GM12865 (cell line): ENCODE data around the gene SOX30.

ENCODE experiments used
- DNase-seq: peaks from one replicate; pipeline ENCODE4 v3.0.0; 2010; ENCODE audit warnings: low read depth
- H3K4me3 ChIP-seq: 2 replicates; pipeline ENCODE4 v1.5.1; 2011; ENCODE audit warnings: mild to moderate bottlenecking, low read depth, low read length, control low read depth
- TF ChIP-seq, protein P1 (sequence below): IDR thresholded peaks from 2 replicates; pipeline ENCODE4 v1.5.1; 2011; ENCODE audit warnings: low read length, control low read depth, low read depth, inconsistent platforms; ENCODE audit not compliant: insufficient read depth; ENCODE audit errors: missing control alignments

The SOX30 gene

DNA sequence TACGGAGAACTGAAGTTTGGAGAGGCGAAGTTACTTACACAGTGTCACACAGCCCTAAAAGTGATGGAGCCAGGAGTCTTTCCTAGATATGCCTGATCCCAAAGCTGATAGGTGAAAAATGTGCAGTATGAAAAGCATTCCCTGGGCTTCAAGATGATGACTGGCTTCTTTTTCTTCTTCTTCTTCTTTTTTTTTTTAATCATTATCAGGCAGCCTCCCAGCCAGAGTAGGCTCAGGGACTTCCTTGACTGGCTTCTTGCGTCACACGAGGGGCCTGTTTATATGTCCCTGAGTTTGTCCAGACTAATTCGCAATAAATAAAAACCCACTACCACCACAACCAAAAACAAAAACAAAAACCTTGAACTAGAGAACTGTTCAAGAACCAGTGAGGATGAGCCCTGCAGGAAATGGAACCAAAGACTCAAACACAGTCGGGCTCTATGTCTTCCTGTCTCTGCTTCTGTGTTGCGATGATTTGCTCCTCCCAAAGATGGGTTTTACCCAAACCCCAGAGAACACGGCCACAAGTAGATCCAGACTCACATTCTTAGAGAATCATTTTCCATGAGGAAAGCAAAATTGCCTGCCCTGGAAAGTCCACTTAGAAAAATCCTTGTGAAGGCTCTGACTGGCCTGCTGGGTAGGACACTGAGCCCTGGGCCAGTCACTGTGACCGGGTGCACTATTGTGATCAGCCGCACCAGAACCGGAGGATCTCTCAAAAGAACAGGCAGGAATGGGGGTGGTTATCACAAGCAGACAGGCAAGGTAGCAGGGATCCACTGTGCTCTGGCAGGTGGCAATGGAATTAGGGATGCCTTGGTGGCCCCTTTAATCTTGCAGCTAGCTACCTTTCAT, 38.6 kb downstream of the SOX30 start:
- TF ChIP-seq, protein P1, sequence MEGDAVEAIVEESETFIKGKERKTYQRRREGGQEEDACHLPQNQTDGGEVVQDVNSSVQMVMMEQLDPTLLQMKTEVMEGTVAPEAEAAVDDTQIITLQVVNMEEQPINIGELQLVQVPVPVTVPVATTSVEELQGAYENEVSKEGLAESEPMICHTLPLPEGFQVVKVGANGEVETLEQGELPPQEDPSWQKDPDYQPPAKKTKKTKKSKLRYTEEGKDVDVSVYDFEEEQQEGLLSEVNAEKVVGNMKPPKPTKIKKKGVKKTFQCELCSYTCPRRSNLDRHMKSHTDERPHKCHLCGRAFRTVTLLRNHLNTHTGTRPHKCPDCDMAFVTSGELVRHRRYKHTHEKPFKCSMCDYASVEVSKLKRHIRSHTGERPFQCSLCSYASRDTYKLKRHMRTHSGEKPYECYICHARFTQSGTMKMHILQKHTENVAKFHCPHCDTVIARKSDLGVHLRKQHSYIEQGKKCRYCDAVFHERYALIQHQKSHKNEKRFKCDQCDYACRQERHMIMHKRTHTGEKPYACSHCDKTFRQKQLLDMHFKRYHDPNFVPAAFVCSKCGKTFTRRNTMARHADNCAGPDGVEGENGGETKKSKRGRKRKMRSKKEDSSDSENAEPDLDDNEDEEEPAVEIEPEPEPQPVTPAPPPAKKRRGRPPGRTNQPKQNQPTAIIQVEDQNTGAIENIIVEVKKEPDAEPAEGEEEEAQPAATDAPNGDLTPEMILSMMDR = no peak
- DNase-seq = no peak

DNA sequence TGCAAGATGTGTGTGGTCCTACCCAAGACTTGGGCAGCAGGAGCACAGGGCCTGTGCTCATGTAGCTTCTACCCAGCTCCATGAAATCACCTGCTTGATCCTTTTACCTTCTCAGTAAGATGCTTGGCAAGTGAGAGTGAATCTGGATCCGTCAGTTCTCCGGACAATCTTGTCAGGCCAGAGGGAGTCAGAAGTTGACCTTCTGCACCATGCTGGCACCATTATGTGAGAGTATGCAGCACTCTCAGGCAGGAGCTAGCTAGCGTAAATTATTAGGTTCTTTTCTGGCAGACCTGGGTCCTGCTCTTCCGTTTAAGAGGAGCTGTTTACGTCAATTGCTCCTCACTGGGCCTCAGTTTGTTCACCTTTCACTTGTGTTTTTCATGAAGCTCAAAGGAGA, 39.7 kb downstream of the SOX30 start:
- H3K4me3 ChIP-seq = no peak overlapping the region
- no peak for DNase-seq
- TF ChIP-seq, protein P1 = no peak

More for the DNA sequence above, 38.6 kb downstream of the SOX30 start:
- no peak overlapping the region for H3K4me3 ChIP-seq

DNA sequence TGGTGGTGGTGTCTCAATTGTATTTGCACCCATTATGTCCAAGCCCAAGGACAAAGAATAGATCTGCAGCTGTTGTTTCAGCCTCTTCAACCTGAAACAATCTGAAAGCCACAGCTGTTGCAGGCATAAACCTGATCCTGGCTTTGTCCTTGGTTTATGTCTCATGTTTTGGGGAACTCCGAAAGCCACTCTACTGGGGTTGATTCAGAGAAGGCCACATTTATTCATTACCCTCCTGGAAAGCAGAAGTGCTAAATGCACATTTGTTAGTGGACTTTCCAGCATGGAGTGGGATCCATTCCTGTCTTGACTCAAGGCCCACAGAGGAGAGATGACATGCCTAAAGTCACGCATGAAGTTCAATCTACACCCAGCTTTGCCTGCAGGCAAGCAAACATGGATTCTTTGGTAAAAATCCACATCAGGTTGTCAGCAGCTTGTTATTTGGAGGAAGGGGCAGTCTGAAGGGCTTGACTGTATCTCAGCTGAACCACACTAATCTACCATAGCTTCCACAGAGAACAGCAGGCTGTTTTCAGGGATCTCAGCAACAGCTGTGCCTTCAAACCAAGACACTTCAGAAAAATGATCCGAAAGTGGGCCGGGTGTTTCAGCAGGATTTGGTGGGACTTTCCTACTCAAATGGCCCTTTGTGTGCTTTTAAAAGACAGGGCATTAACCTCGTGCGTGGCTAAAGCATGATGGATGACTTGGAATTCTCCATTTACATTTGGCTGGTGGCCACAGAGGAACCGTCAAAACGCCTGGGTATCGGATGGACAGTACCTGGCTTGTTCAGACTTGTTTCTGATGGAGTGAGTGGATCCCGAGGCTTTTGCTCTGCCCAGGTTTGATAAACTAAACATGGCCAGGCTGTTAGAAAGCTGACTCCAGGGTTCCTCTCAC, 40.4 kb downstream of the SOX30 start:
- peak; percentile 85 for DNase-seq
- TF ChIP-seq, protein P1 = no peak
- no peak overlapping the region for H3K4me3 ChIP-seq

DNA sequence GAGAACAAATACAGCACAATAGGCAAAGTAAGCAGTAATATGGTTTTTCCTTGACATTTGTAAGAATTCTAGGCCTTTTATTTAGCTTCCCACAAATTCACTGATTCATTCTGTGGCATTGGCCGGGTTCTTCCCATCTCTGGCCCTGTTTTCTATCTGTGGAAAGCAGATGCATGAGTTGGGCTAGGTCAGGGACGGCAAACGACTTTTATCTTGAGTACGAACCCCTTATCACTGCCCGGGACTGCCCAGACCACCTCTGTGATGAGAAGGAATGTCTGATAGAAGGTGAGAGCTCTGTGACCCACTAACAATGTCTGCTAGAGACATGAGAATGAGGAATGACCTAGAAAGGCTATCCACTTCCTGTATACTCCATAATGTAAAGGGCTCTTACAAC, 41.2 kb downstream of the SOX30 start:
- no peak overlapping the region for H3K4me3 ChIP-seq
- DNase-seq = no peak
- TF ChIP-seq, protein P1 = no peak

DNA sequence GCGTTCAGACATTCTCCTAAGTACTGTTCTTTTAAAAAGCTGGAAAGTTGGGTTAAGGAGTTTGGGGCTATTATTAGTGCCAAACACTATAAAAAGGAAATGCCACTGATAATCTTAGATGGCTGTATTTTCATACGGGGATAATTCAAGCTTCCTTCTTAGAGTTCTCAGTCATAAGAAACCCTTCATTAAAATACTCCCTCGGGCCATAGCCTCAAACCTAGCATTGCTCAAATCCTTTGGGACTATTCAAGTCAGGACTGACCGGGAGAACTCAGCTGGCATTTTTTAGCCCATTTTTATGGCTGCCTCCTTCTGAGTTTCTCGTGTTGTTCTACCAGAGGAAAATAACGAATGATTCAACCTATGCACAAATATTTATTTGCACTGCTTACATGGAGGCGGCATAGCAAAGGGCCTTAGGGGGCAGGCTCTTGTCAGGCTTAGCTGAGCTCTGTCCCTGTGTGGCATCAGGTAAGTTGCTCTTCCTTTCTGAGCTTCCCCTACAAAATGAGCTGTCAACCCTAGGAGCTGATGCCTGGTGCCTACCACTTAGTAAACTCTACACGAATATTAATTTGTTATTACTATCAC, 43.2 kb downstream of the SOX30 start:
- TF ChIP-seq, protein P1 = no peak
- no peak overlapping the region for H3K4me3 ChIP-seq
- no peak for DNase-seq

DNA sequence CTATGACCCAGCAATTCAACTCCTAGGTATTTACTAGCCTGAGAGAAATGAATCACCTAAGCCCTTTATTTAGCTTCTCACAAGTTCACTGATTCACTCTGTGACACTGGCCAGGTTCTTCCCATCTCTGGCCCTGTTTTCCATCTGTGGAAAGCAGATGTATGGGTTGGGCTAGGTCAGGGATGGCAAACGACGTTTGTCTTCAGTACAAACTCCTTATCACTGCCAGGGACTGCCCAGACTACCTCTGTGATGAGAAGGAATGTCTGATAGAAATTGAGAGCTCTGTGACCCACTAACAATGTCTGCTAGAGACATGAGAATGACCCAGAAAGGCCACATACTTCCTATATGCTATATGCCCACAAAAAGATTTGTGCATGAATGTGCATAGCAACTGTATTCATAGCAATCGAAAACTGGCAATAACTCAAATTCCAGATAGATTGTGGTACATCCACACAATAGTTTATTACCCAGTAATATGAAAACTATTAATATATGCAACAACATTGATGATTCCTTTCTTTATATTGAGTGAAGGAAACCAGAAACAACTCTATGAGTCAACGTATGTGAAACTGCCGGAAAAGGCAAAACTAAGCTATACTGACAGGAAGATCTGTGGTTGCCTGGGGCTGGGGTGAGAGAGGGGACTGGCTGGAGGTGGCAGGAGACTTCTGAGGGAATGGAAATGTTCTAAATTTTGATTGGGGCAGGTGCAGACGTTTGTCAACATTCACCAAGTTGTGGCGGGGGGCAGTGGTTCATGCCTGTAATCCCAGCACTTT, 44.7 kb downstream of the SOX30 start:
- H3K4me3 ChIP-seq = no peak overlapping the region
- TF ChIP-seq, protein P1 = no peak
- DNase-seq = peak; percentile 71
